GM13977 (cell line): ENCODE data around the gene FH.
A peak's percentile ranks its signal among the peaks of the same experiment; 100 is the strongest.

ENCODE experiments used
- DNase-seq: peaks from one replicate; pipeline ENCODE4 v3.0.0; 2012; ENCODE audit warnings: low spot score
- in situ Hi-C: fragments of 300-500 bp; cut with MboI; formaldehyde crosslinking; loops from one replicate; pipeline ENCODE4 v1.12.0; 2022; ENCODE audit warnings: low sequenced_read_pairs, low pct_unique_long_range_greater_than_20kb, mixed read lengths, inconsistent platforms; ENCODE audit not compliant: unreplicated experiment
- TF ChIP-seq, protein P1 (sequence below): IDR thresholded peaks from 2 replicates; pipeline ENCODE4 v1.5.1; 2012; ENCODE audit warnings: mild to moderate bottlenecking, control low read depth; ENCODE audit not compliant: insufficient read depth; ENCODE audit errors: extremely low read depth, missing control alignments

Gene FH

GRCh38 chr1:241519308-241520079 lies at the start of gene FH:
TSS of gene FH (minus strand) at chr1:241519755. CDS start at chr1:241519722, 33 bp downstream.
- DNase-seq: peak; percentile 87
- TF ChIP-seq, protein P1, sequence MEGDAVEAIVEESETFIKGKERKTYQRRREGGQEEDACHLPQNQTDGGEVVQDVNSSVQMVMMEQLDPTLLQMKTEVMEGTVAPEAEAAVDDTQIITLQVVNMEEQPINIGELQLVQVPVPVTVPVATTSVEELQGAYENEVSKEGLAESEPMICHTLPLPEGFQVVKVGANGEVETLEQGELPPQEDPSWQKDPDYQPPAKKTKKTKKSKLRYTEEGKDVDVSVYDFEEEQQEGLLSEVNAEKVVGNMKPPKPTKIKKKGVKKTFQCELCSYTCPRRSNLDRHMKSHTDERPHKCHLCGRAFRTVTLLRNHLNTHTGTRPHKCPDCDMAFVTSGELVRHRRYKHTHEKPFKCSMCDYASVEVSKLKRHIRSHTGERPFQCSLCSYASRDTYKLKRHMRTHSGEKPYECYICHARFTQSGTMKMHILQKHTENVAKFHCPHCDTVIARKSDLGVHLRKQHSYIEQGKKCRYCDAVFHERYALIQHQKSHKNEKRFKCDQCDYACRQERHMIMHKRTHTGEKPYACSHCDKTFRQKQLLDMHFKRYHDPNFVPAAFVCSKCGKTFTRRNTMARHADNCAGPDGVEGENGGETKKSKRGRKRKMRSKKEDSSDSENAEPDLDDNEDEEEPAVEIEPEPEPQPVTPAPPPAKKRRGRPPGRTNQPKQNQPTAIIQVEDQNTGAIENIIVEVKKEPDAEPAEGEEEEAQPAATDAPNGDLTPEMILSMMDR: no peak
- in situ Hi-C loops: no loop called here

DNA sequence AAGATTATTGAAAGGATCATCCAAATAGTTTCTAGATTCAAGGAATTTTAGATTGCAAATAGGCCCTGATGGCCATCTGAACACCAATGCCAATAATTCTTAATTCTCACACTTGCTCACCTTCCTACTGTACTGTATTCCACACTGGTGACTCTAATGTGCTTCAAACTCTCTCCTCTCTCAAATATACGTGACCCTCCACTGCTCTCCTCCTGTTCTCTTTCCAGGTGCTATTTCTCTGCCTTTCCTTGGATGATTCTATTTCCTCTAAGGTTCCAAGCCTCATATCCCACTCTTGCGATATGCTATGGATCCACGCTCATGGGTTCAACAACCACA lies 41.3 kb upstream of the FH start:
- TF ChIP-seq, protein P1: no peak
- DNase-seq: no peak
- in situ Hi-C loops: no loop called here

DNA sequence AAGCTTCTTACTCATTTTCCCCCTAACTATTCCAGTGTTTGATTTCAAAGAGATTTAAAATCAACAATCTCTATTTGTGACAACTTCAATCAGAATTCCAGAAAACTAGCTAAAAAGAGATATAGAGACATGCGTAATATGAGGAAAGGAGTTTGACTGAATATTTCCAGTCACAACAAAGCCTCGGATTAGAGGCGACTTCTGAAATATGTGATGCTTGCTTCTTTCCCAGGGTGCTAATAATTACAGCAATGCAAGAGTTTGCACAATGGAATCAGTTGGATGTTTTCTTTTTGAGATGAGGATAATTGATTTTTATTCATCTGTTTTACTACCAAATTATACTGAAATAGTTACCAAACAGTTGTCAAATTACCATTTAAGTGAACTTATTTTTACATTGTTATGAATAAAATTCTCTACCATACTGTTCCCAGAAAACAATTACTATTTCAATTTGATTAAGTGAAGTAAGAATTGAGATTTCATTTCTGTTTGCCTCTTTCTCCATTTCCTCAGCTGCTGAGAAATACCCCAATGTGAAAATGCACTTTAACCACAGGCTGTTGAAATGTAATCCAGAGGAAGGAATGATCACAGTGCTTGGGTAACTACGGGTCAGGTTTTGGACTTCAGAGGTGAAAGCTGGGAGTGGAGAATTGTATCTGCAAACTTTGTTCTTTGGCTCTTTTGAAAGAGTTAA lies 40.7 kb upstream of the FH start:
- TF ChIP-seq, protein P1: no peak
- no peak for DNase-seq
- in situ Hi-C loops: no loop called here

DNA sequence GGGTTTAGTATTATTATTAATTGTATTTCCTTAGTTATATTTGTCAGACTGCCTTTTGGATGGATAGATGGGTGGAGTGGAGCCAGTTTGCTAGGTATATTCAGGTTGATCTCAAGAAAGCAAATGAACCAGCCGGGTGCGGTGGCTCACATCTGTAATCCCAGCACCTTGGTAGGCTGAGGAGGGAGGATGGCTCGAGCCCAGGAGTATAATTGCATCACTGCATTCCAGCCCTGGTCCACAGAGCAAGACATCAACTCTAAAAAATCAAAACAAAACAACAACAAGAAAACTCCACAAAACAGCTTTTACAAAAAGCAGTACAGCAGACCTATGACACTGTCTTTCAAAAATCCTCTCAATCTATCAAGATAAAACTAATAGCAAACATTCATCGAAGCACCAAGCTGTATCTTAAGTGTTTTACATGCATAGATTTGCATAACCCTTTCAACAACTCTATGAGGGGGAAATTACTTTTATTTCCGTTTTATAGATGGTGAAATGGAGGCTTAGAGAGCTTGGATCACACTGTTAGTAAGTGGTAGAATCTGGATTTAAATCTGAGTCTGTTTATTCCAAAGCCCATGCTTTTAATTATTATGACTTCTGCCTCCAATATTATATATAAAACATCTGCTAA lies 38.1 kb upstream of the FH start:
- in situ Hi-C loops: no loop called here
- no peak for DNase-seq

GRCh38 chr1:241557031-241557430 lies 37.5 kb upstream of the FH start:
- no peak for DNase-seq
- TF ChIP-seq, protein P1: no peak
- in situ Hi-C loops: no loop called here

More for the DNA sequence above, 38.1 kb upstream of the FH start:
- TF ChIP-seq, protein P1: no peak

- in situ Hi-C loops: no loop called here
- TF ChIP-seq, protein P1: no peak
- no peak for DNase-seq
These were observed 36.0 kb upstream of the FH start for GRCh38 chr1:241555526-241555925.
